ENCODE results near the gene ZNG1C.
"Not testable (repeated sequence)": the region's sequence is repeated elsewhere in the genome, so short reads cannot be mapped to it uniquely, and the experiment has no call there.

Gene ZNG1C

DNA sequence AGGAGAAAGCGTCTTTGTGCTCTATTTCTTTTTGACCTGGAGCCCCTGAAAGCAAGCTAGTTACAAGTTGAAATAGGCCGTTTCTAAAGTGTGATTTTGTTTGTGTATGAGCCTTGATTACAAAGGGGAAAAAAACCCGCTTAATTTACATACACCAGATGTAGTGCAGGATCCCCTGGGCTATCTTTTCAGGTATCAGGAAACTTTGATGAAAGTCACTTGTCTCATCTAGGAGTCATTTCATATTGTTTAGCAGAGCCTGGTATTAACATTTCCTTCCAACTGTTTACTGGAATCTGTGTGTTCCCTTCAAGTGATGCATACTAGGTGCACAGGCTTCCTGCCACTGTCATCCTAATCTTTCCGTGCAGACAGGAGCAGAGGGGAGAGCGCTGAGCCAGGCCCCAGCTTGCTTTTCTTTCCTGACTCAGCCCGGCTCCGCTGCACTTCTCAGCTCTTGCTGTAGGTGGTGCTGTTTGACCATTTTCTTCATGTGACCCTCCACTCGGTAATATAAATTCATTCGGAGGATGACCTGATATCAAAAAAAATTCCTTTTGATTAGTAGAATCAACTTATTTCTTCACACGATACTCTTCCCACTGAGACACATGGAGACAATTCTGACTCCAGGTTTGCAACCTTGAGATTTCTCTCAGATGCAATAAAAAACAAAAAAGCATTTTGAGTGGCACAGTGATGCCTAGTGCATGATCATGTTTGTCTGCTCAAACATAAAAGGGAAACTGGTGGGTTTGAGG is 100.7 kb downstream of the ZNG1C start:
- DNase-seq (ENCODE audit: low spot score): not testable (repeated sequence)

DNA sequence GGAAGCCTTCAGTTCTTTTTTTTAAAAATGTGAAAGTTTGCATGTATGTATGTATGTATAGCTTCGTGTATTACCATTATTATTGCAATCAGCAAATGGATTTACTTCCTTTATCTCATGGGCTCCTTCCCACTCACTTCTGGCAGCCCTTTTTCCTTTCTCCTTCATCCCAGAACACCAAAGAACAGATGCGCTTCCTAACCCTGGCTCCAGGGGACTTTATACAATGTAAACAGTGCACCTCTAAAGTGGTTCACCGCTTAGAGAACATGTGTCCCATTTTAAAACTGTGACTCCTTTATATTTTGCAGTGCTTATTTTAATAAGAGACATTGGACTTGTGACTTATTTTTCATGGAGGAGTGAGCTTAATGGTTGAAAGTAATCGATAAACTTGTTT is 101.5 kb downstream of the ZNG1C start:
- DNase-seq (ENCODE audit: low spot score): not testable (repeated sequence)

DNA sequence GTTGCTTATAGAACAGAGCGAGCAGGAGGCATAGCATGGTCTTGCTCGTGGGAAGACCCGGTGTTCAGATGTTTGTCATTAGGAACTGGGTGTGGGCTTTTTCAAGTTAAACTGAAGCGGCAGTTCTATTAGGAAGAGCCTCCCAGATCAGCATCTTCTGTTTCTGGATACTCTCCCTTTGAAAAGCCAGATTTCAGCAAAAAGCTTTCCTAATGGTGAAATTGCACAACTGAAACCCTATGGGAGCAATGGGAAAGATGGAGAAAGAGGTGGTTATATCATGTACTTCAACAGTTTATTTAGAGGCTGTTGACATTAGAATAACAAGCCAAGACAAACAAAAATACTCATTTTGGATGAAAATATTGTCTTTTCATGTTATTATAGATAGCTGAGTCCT is 102.2 kb downstream of the ZNG1C start:
- not testable (repeated sequence) for DNase-seq (ENCODE audit: low spot score)
